ENCODE measurements around the gene KCNE1. TPM values are rescaled to one million over a fixed set of nuclear protein-coding genes. Genes with fewer than 3 reads are reported as not detected.

The KCNE1 gene
- total RNA-seq (2022) (0.14 and 0.20 TPM in 2 replicates), Bru-seq, nascent RNA (percentile 25 among the genes with signal in this experiment), BruChase-seq, experiment 1, labeled RNA remaining after a 6-hour chase (percentile 21 among the genes with signal in this experiment), BruChase-seq, experiment 2, labeled RNA remaining after a 2-hour chase (percentile 18 among the genes with signal in this experiment)
- long read RNA-seq, result 0 reads

DNA sequence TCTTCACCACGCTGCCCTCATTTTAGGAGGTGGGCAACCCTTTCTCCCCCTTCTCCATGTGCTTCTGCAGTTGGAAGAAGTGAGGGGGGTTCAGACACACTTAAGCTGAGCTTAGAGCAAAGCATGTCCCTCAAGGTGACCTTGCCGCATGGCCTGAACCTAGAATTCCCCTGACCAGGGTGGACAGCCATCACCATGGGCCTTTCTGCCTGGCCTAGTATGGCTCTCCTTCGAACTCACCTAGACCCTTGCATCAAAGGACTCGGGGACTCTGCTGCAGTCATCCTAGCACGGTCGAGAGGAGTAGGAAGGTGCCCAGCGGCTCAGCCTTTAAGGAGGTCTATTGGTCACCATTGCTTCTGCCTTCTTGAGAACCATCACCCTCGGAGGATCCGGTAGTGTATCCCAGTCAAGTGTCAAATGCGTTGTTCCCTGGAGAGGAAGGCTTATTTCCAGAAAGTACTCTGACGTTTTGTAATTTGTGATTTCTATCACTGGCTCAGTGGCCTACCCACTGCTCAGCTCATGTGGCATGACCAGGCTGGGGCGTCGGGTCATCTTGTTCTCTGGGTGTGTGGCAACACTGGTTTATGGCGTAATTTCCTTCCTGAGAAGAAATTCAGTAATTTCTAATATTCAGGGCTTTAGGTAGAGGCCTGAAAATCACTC, at the start of gene KCNE1:
KCNE1 (minus strand) TSS at position 424 of the 669 bp plus-strand sequence. CDS start 62,576 bp downstream, outside the sequence.
- POLR2A ChIA-PET, result interaction anchor here (2.2 kb wide), 1 partner anchor 14 kb away, joined by 8 read pairs; no protein-coding TSS in a partner anchor
- CTCF ChIA-PET, result interaction anchor here (0.6 to 1.1 kb wide), 2 partner anchors 91 to 628 kb away, joined by 3 to 5 read pairs; no protein-coding TSS in a partner anchor

DNA sequence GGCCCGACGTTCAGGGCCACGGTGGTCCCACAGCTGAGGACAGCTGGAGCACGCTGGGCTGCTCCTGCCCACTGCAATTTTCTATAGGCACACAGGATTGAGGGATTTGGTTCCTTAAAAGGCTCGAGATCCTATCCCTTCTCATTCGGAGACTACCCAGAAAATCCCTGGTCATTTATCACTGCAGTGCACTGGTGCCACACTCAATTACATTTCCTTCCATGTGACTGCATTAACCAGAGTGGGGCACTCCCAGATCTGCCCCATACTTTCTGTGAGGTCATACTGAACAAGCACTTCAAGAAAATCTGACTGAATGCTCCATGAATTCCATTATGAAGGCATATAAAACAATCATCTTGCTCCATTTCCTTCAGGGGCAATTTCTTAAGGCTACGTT, 49.8 kb upstream of the KCNE1 start:
- no peaks in the 10 kb centered on the region for H3K9me3 Mint-ChIP-seq (ENCODE audit: unreplicated experiment)
- TF ChIP-seq, protein P1, sequence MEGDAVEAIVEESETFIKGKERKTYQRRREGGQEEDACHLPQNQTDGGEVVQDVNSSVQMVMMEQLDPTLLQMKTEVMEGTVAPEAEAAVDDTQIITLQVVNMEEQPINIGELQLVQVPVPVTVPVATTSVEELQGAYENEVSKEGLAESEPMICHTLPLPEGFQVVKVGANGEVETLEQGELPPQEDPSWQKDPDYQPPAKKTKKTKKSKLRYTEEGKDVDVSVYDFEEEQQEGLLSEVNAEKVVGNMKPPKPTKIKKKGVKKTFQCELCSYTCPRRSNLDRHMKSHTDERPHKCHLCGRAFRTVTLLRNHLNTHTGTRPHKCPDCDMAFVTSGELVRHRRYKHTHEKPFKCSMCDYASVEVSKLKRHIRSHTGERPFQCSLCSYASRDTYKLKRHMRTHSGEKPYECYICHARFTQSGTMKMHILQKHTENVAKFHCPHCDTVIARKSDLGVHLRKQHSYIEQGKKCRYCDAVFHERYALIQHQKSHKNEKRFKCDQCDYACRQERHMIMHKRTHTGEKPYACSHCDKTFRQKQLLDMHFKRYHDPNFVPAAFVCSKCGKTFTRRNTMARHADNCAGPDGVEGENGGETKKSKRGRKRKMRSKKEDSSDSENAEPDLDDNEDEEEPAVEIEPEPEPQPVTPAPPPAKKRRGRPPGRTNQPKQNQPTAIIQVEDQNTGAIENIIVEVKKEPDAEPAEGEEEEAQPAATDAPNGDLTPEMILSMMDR (IDR thresholded peaks at IDR 0.05; ENCODE audit: unreplicated experiment), result no peak
- no TSS peak for BruUV-seq (replicated peaks)
- DNase-seq (ENCODE audit: unreplicated experiment), result no peak
- intact Hi-C loops (cut with micrococcal nuclease), result no loop called here
- no peaks in the 10 kb centered on the region for H3K4me1 Mint-ChIP-seq (ENCODE audit: insufficient read depth, unreplicated experiment)
- no peaks in the 10 kb centered on the region for H3K27me3 Mint-ChIP-seq (ENCODE audit: insufficient read depth, unreplicated experiment)
- ChIA-PET CTCF (no interaction called here), POLR2A (no interaction called here)
- H3K27ac Mint-ChIP-seq (ENCODE audit: low read depth, unreplicated experiment), result no peak overlapping the region
- no peaks in the 10 kb centered on the region for H3K36me3 Mint-ChIP-seq (ENCODE audit: insufficient read depth, unreplicated experiment)
- H3K4me3 Mint-ChIP-seq (ENCODE audit: unreplicated experiment), result no peak overlapping the region

More for the DNA sequence above, at the start of gene KCNE1:
- Mint-ChIP-seq H3K9me3 (ENCODE audit: unreplicated experiment) (no peaks in the 10 kb centered on the region), H3K4me1 (ENCODE audit: insufficient read depth, unreplicated experiment) (peaks cover 18% of the 10 kb centered on the region), H3K4me3 (ENCODE audit: unreplicated experiment) (no peak within 1 kb of the TSS), H3K27ac (ENCODE audit: low read depth, unreplicated experiment) (peak within 1 kb of the TSS; percentile 76), H3K27me3 (ENCODE audit: insufficient read depth, unreplicated experiment) (no peaks in the 10 kb centered on the region), H3K36me3 (ENCODE audit: insufficient read depth, unreplicated experiment) (no peaks in the 10 kb centered on the region)
- intact Hi-C loops (cut with micrococcal nuclease), result no loop called here
- peak; percentile 81 for DNase-seq (ENCODE audit: unreplicated experiment)
- TF ChIP-seq, protein P1 (IDR thresholded peaks at IDR 0.05; ENCODE audit: unreplicated experiment), result no peak
- BruUV-seq (replicated peaks), result no TSS peak

DNA sequence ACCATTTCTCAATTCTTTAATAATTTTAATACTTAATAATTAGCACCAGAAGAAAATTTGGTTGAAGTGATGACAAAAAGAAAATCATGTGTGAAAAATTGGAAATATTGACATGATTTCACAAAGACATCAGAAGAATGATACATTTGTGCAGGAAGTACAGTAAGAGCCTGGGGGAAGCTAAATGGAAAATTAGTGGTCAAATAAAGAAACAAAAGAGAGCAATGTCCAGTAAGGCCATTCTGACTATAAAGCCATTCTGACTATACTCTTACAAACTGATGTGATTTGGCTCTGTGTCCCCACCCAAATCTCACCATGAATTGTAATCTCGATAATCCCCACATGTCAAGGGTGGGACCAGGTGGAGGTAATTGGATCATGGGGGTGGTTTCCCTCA, 48.6 kb upstream of the KCNE1 start:
- no peak overlapping the region for H3K4me3 Mint-ChIP-seq (ENCODE audit: unreplicated experiment)
- H3K4me1 Mint-ChIP-seq (ENCODE audit: insufficient read depth, unreplicated experiment), result no peaks in the 10 kb centered on the region
- ChIA-PET POLR2A (no interaction called here), CTCF (interaction anchor here (0.6 kb wide), 1 partner anchor 776 kb away, joined by 4 read pairs; no protein-coding TSS in a partner anchor)
- H3K27me3 Mint-ChIP-seq (ENCODE audit: insufficient read depth, unreplicated experiment), result no peaks in the 10 kb centered on the region
- no peak overlapping the region for H3K27ac Mint-ChIP-seq (ENCODE audit: low read depth, unreplicated experiment)
- no TSS peak for BruUV-seq (replicated peaks)
- intact Hi-C loops (cut with micrococcal nuclease), result no loop called here
- TF ChIP-seq, protein P1 (IDR thresholded peaks at IDR 0.05; ENCODE audit: unreplicated experiment), result no peak
- no peaks in the 10 kb centered on the region for H3K9me3 Mint-ChIP-seq (ENCODE audit: unreplicated experiment)
- no peak for DNase-seq (ENCODE audit: unreplicated experiment)
- H3K36me3 Mint-ChIP-seq (ENCODE audit: insufficient read depth, unreplicated experiment), result no peaks in the 10 kb centered on the region

DNA sequence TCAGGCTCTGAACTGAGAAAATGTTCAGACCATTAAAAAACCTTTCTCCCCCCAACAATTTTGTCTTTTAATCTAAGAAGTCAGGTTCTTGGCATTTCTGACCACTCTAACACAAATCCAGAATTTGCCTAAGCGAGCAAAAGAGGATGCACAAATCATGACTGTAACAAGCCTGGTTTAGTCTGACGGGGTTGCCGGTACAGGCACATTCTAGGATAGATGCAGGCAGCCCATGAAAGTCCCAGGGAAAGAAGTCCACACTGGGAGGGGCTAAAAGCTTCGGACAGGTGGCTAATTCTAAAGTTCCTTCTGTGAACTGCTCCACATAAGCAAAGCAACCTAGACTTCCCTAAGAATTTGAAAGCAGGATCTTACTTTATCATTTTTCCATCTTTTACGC, 48.0 kb upstream of the KCNE1 start:
- no peaks in the 10 kb centered on the region for H3K4me1 Mint-ChIP-seq (ENCODE audit: insufficient read depth, unreplicated experiment)

More for the DNA sequence above, 48.0 kb upstream of the KCNE1 start:
- H3K36me3 Mint-ChIP-seq (ENCODE audit: insufficient read depth, unreplicated experiment), result no peaks in the 10 kb centered on the region
- peaks cover under 1% of the 10 kb centered on the region for H3K9me3 Mint-ChIP-seq (ENCODE audit: unreplicated experiment)
- ChIA-PET POLR2A (interaction anchor here (1.4 kb wide), 1 partner anchor 12 kb away, joined by 4 read pairs; no protein-coding TSS in a partner anchor), CTCF (interaction anchor here (0.6 to 1.6 kb wide), 3 partner anchors 12 to 627 kb away, joined by 3 to 4 read pairs (median 3); no protein-coding TSS in a partner anchor)
- H3K27me3 Mint-ChIP-seq (ENCODE audit: insufficient read depth, unreplicated experiment), result no peaks in the 10 kb centered on the region
- BruUV-seq (replicated peaks), result no TSS peak
- H3K4me3 Mint-ChIP-seq (ENCODE audit: unreplicated experiment), result no peak overlapping the region
- intact Hi-C loops (cut with micrococcal nuclease), result no loop called here
- no peak overlapping the region for H3K27ac Mint-ChIP-seq (ENCODE audit: low read depth, unreplicated experiment)
- TF ChIP-seq, protein P1 (IDR thresholded peaks at IDR 0.05; ENCODE audit: unreplicated experiment), result no peak
- DNase-seq (ENCODE audit: unreplicated experiment), result no peak
